ENCODE data around the gene PTDSS2. TPM values are rescaled to one million over a fixed set of nuclear protein-coding genes. Genes with fewer than 3 reads are reported as not detected.

The PTDSS2 gene
- total RNA-seq, 1 experiment from 2014 or later, result 34.4 TPM

Other genes with a start within 250 kb of the PTDSS2 start
- gene BET1L, start 242.9 kb upstream of the PTDSS2 start, total RNA-seq (2014; rRNA removed; shearing (Covaris generic)), result 20.8 and 22.6 TPM in 2 replicates
- 98.3 and 106 TPM in 2 replicates for gene RIC8A, start 242.6 kb upstream of the PTDSS2 start, total RNA-seq (2014; rRNA removed; shearing (Covaris generic))
- 11.0 and 17.2 TPM in 2 replicates for gene SIRT3, start 213.9 kb upstream of the PTDSS2 start, total RNA-seq (2014; rRNA removed; shearing (Covaris generic))
- 127 and 131 TPM in 2 replicates for gene PSMD13, start 213.3 kb upstream of the PTDSS2 start, total RNA-seq (2014; rRNA removed; shearing (Covaris generic))
- not detected in 2 replicates for gene NLRP6, start 171.9 kb upstream of the PTDSS2 start, total RNA-seq (2014; rRNA removed; shearing (Covaris generic))
- gene PGGHG, start 161.2 kb upstream of the PTDSS2 start, total RNA-seq (2014; rRNA removed; shearing (Covaris generic)), result 4.7 and 8.5 TPM in 2 replicates
- not detected in 2 replicates for gene IFITM5, start 150.8 kb upstream of the PTDSS2 start, total RNA-seq (2014; rRNA removed; shearing (Covaris generic))
- 38.4 and 40.0 TPM in 2 replicates for gene IFITM2, start 142.5 kb upstream of the PTDSS2 start, total RNA-seq (2014; rRNA removed; shearing (Covaris generic))
- gene IFITM1, start 136.2 kb upstream of the PTDSS2 start, total RNA-seq (2014; rRNA removed; shearing (Covaris generic)), result 4.9 and 7.4 TPM in 2 replicates
- 100 and 101 TPM in 2 replicates for gene IFITM3, start 129.4 kb upstream of the PTDSS2 start, total RNA-seq (2014; rRNA removed; shearing (Covaris generic))
- 0.08 TPM in 1 of 2 replicates, not detected in the other for gene B4GALNT4, start 80.8 kb upstream of the PTDSS2 start, total RNA-seq (2014; rRNA removed; shearing (Covaris generic))
- 0.18 TPM in 1 of 2 replicates, not detected in the other for gene PKP3, start 56.1 kb upstream of the PTDSS2 start, total RNA-seq (2014; rRNA removed; shearing (Covaris generic))
- gene SIGIRR, start 35.3 kb upstream of the PTDSS2 start, total RNA-seq (2014; rRNA removed; shearing (Covaris generic)), result not detected in 2 replicates
- gene ANO9, start 8.3 kb upstream of the PTDSS2 start, total RNA-seq (2014; rRNA removed; shearing (Covaris generic)), result 0.61 and 0.73 TPM in 2 replicates
- 82.4 and 84.7 TPM in 2 replicates for gene RNH1, start 57.0 kb downstream of the PTDSS2 start, total RNA-seq (2014; rRNA removed; shearing (Covaris generic))
- 75.7 and 80.1 TPM in 2 replicates for gene HRAS, start 85.3 kb downstream of the PTDSS2 start, total RNA-seq (2014; rRNA removed; shearing (Covaris generic))
- gene LRRC56, start 87.2 kb downstream of the PTDSS2 start, total RNA-seq (2014; rRNA removed; shearing (Covaris generic)), result 0.08 and 0.20 TPM in 2 replicates
- 0.43 and 0.51 TPM in 2 replicates for gene LMNTD2, start 110.5 kb downstream of the PTDSS2 start, total RNA-seq (2014; rRNA removed; shearing (Covaris generic))
- 6.9 and 7.4 TPM in 2 replicates for gene RASSF7, start 110.7 kb downstream of the PTDSS2 start, total RNA-seq (2014; rRNA removed; shearing (Covaris generic))
- gene PHRF1, start 126.2 kb downstream of the PTDSS2 start, total RNA-seq (2014; rRNA removed; shearing (Covaris generic)), result 30.8 and 34.3 TPM in 2 replicates
- gene IRF7, start 165.7 kb downstream of the PTDSS2 start, total RNA-seq (2014; rRNA removed; shearing (Covaris generic)), result 3.6 and 5.8 TPM in 2 replicates
- not detected in 2 replicates for gene CDHR5, start 174.7 kb downstream of the PTDSS2 start, total RNA-seq (2014; rRNA removed; shearing (Covaris generic))
- gene SCT, start 176.9 kb downstream of the PTDSS2 start, total RNA-seq (2014; rRNA removed; shearing (Covaris generic)), result not detected in 2 replicates
- gene DRD4, start 187.0 kb downstream of the PTDSS2 start, total RNA-seq (2014; rRNA removed; shearing (Covaris generic)), result not detected in 2 replicates
- 26.6 and 33.6 TPM in 2 replicates for gene DEAF1, start 244.9 kb downstream of the PTDSS2 start, total RNA-seq (2014; rRNA removed; shearing (Covaris generic))
- gene TMEM80, start 245.5 kb downstream of the PTDSS2 start, total RNA-seq (2014; rRNA removed; shearing (Covaris generic)), result 10.7 and 17.7 TPM in 2 replicates